ENCODE data around the gene RAB37. TPM values are rescaled to one million over a fixed set of nuclear protein-coding genes. Genes with fewer than 3 reads are reported as not detected.

RAB37 gene
- total RNA-seq, 1 donor from 2014 or later, result 7.4 TPM

DNA sequence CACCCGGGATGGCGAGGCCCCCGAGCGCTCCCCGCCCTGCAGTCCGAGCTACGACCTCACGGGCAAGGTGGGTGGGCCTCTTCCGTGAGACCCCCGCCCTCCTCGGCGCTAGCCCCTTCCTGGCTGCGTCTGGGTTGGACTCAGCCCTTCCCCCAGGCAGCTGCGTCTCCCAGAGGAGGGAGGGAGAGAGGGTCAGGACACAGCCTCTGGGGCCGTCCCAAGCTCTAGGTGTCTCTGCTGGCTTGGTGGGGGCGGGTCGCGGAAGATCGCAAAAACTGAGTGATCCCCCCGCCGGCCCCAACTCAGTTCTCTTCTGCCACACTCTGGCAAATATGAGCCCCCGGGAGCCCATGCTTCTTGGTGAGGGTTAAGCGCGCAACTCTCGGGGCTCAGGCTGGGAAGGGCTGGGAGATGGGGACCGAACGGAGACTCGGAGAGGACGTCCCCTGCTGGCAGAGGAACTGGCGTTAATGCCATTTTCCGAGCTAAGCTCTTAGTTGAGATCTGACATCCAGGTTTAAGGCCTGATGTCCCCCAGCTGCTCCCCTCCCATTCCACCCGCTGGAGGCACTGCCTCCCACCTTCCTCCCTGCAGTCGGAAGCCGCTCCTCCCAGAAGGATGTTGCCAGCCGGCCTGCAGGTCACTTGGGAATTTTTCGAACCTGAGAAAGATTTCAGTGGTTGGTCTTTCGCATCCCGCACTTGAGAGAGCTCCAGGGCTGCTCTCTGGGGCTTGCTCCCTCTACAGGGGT is 419 bp downstream of the RAB37 start:
- H3K27ac ChIP-seq, result peak overlapping the region; percentile 69
- peak; percentile 35 for TF ChIP-seq CTCF (IDR thresholded peaks at IDR 0.05)
- no peaks in the 10 kb centered on the region for H3K9me3 ChIP-seq
- intact Hi-C loops (cut with DNase I), result no loop called here
- DNase-seq (no peak), ATAC-seq (peak; percentile 39 to 55)
- H3K27me3 ChIP-seq (ENCODE audit: low read depth), result peaks cover 31% of the 10 kb centered on the region
- no peaks in the 10 kb centered on the region for H3K36me3 ChIP-seq
- peaks cover 43% of the 10 kb centered on the region for H3K4me1 ChIP-seq
- peak overlapping the region; percentile 55 for H3K4me3 ChIP-seq

GRCh38 chr17:74738051-74738996 is 1.3 kb downstream of the RAB37 start:
- no peak for DNase-seq
- Histone ChIP-seq H3K27me3 (ENCODE audit: low read depth) (peaks cover 31% of the 10 kb centered on the region), H3K36me3 (no peaks in the 10 kb centered on the region), H3K4me3 (peak overlapping the region; percentile 55), H3K4me1 (peaks cover 51% of the 10 kb centered on the region), H3K27ac (peak overlapping the region; percentile 69), H3K9me3 (no peaks in the 10 kb centered on the region)
- peak; percentile 54 to 64 for ATAC-seq
- intact Hi-C loops (cut with DNase I), result no loop called here
- no peak for TF ChIP-seq CTCF (IDR thresholded peaks at IDR 0.05)

- intact Hi-C loops (cut with DNase I), result no loop called here
- no peak for TF ChIP-seq CTCF (IDR thresholded peaks at IDR 0.05)
- ATAC-seq (no peak), DNase-seq (no peak)
- no peaks in the 10 kb centered on the region for H3K9me3 ChIP-seq
- no peaks in the 10 kb centered on the region for H3K36me3 ChIP-seq
- no peak overlapping the region for H3K27ac ChIP-seq
- no peak overlapping the region for H3K4me3 ChIP-seq
- peaks cover 59% of the 10 kb centered on the region for H3K4me1 ChIP-seq
- H3K27me3 ChIP-seq (ENCODE audit: low read depth), result peaks cover 31% of the 10 kb centered on the region
Measured at GRCh38 chr17:74739227-74739831, 2.3 kb downstream of the RAB37 start.

DNA sequence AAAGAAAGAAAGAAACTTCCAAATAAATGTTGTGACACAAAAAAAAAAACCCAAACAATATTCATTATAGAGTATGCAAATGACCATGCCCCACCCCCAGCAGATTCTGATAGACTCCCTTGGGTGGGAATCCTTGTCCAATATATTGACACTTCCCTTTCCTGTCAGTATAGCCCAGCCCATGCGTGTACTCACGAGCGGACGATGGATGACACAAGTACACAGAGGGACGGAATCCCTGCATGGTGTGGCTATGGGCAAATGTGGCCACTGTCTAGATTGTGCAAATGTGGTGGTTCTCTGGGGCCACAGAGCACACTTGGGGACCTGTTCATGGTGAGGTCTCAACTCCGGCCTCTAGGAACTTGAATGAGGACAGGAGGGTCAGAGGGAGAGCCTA is 3.1 kb downstream of the RAB37 start:
- no peak overlapping the region for H3K4me3 ChIP-seq
- no peaks in the 10 kb centered on the region for H3K36me3 ChIP-seq
- no peaks in the 10 kb centered on the region for H3K9me3 ChIP-seq
- intact Hi-C loops (cut with DNase I), result no loop called here
- DNase-seq (no peak), ATAC-seq (no peak)
- no peak for TF ChIP-seq CTCF (IDR thresholded peaks at IDR 0.05)
- peaks cover 31% of the 10 kb centered on the region for H3K27me3 ChIP-seq (ENCODE audit: low read depth)
- H3K4me1 ChIP-seq, result peaks cover 67% of the 10 kb centered on the region
- no peak overlapping the region for H3K27ac ChIP-seq

DNA sequence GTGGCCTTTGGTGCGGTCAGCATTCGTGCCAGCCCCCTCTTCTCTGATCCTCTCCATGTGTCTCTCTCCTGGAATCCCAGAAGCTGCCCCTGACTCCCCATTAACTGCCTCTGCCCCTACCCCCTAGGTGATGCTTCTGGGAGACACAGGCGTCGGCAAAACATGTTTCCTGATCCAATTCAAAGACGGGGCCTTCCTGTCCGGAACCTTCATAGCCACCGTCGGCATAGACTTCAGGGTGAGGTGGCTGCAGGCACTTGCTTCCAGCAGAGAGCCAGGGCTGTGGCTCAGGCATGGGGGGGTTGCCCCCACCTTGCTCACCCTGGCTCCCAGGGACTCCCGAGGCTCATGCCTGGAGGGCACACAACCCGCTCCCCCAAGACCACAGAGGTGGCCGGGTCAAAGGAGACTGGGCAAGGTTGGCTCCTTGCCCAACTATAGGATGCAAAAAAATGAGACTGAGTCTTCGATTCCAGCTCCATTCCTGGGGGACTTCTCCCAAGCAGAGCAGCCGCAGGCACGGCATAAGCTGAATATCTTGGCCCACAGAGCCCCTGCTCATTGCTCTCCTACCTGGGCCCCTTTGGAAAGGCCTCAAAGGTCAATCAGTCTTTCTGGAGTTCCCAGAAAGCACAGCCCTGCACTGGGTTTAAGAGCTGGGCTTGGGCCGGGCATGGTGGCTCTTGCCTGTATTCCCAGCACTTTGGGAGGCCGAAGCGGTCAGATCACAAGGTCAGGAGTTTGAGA is 3.8 kb downstream of the RAB37 start:
- intact Hi-C loops (cut with DNase I), result no loop called here
- Histone ChIP-seq H3K4me3 (no peak overlapping the region), H3K36me3 (no peaks in the 10 kb centered on the region), H3K4me1 (peaks cover 74% of the 10 kb centered on the region), H3K27me3 (ENCODE audit: low read depth) (peaks cover 31% of the 10 kb centered on the region), H3K27ac (no peak overlapping the region), H3K9me3 (no peaks in the 10 kb centered on the region)
- ATAC-seq (no peak), DNase-seq (no peak)
- TF ChIP-seq CTCF (IDR thresholded peaks at IDR 0.05), result no peak

Data from lower lobe of right lung (tissue), 2 donors.